ENCODE data around the gene CORO1C.
"Not testable (repeated sequence)": the region's sequence is repeated elsewhere in the genome, so short reads cannot be mapped to it uniquely, and the experiment has no call there.

CORO1C gene

DNA sequence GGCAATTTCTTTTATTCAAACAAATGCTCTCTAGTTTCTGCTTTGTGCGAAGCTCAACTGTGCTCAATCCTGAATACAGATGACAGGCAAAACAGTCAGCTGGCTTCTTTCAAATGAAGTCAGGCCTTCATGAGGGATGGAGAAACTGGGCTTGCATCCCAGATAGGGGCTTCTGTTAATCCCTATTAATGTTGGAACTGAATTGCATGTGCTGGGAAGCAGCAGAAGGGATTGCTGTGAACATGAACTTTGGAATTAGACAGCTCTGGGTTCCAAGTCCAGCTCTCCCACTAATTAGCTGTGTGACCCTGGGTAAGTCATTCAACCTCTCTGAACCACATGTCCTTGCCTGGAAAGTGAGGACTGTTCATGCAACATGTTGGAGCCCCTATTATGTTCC lies 21.1 kb upstream of the CORO1C start:
- H3K4me1 ChIP-seq (ENCODE audit: control insufficient read depth in 1 of 2, insufficient read depth in 2 of 2, low read length in 2 of 2), result peaks cover 0 to 3% of the 10 kb centered on the region in 2 experiments
- H2BK120ac ChIP-seq (ENCODE audit: insufficient read depth, low read length, poor library complexity), result no peak overlapping the region
- DNase-seq, result no peak
- no peak overlapping the region for H3K23ac ChIP-seq (ENCODE audit: low read length)
- H3K36me3 ChIP-seq (ENCODE audit: control insufficient read depth in 1 of 2, insufficient read depth in 2 of 2, low read length in 2 of 2), result no peaks in the 10 kb centered on the region
- H4K91ac ChIP-seq (ENCODE audit: low read depth, low read length), result no peak overlapping the region
- no peak overlapping the region for H4K12ac ChIP-seq (ENCODE audit: low read depth, low read length)
- H3K9ac ChIP-seq (ENCODE audit: low read length), result no peak overlapping the region
- no peak overlapping the region for H3K4me3 ChIP-seq (ENCODE audit: low read depth, low read length)
- peaks cover under 1% of the 10 kb centered on the region for H3K9me3 ChIP-seq (ENCODE audit: insufficient read depth, low read depth, low read length)
- whole genome bisulfite sequencing (ENCODE audit: extremely low coverage, insufficient coverage, insufficient read length), result no CpG with 5 or more reads among the region's 1 CpG
- H3K79me2 ChIP-seq (ENCODE audit: control insufficient read depth, insufficient read depth, low read length, poor library complexity), result no peaks in the 10 kb centered on the region
- H2AK5ac ChIP-seq (ENCODE audit: low read length), result no peak overlapping the region
- H3K79me1 ChIP-seq (ENCODE audit: low read length), result no peaks in the 10 kb centered on the region
- H2AFZ ChIP-seq (ENCODE audit: insufficient read depth, low read length, poor library complexity), result no peak overlapping the region
- H4K8ac ChIP-seq (ENCODE audit: low read depth, low read length), result no peak overlapping the region
- H3K18ac ChIP-seq (ENCODE audit: low read length), result no peak overlapping the region
- no peak overlapping the region for H3K4me2 ChIP-seq (ENCODE audit: low read length)
- no peak overlapping the region for H2BK12ac ChIP-seq (ENCODE audit: low read length)
- H3K4ac ChIP-seq (ENCODE audit: low read depth, low read length), result no peak overlapping the region
- H3K14ac ChIP-seq (ENCODE audit: low read length), result no peak overlapping the region
- H2BK5ac ChIP-seq (ENCODE audit: low read depth, low read length, poor library complexity), result no peak overlapping the region
- H3K27me3 ChIP-seq (ENCODE audit: insufficient read depth, low read length), result no peaks in the 10 kb centered on the region
- no peak overlapping the region for H3K27ac ChIP-seq (ENCODE audit: low read depth, low read length)

DNA sequence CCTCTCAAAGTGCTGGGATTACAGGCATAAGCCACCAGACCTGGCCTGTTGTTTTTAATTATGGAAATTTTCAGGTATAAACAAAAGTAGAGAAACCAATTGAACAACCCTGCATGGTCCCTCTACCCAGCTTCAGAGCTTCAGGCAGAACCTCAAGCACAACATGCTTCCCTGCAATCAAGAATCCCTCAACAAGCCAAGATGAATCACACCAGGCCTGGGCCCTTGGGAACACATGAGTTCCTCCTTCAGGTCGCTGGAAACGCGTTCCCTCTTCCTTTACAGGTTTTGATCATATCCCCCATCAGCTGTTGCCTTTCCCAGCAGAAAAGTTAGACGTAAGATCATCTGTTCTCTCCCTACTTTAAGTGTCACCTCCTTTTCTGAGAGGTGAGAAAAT lies 20.5 kb upstream of the CORO1C start:
- Histone ChIP-seq H3K9me3 (ENCODE audit: insufficient read depth, low read depth, low read length) (peaks cover 2% of the 10 kb centered on the region), H2BK5ac (ENCODE audit: low read depth, low read length, poor library complexity) (no peak overlapping the region), H2BK120ac (ENCODE audit: insufficient read depth, low read length, poor library complexity) (no peak overlapping the region), H2AFZ (ENCODE audit: insufficient read depth, low read length, poor library complexity) (no peak overlapping the region), H3K14ac (ENCODE audit: low read length) (no peak overlapping the region), H3K4me1 (ENCODE audit: control insufficient read depth in 1 of 2, insufficient read depth in 2 of 2, low read length in 2 of 2) (peaks cover 0 to 3% of the 10 kb centered on the region in 2 experiments), H2BK12ac (ENCODE audit: low read length) (no peak overlapping the region), H4K91ac (ENCODE audit: low read depth, low read length) (no peak overlapping the region), H4K8ac (ENCODE audit: low read depth, low read length) (no peak overlapping the region), H3K79me1 (ENCODE audit: low read length) (no peaks in the 10 kb centered on the region), H3K27me3 (ENCODE audit: insufficient read depth, low read length) (no peaks in the 10 kb centered on the region), H3K36me3 (ENCODE audit: control insufficient read depth in 1 of 2, insufficient read depth in 2 of 2, low read length in 2 of 2) (no peaks in the 10 kb centered on the region), H3K4me3 (ENCODE audit: low read depth, low read length) (no peak overlapping the region), H3K79me2 (ENCODE audit: control insufficient read depth, insufficient read depth, low read length, poor library complexity) (no peaks in the 10 kb centered on the region), H3K9ac (ENCODE audit: low read length) (no peak overlapping the region), H3K4ac (ENCODE audit: low read depth, low read length) (no peak overlapping the region), H3K27ac (ENCODE audit: low read depth, low read length) (no peak overlapping the region), H3K23ac (ENCODE audit: low read length) (no peak overlapping the region), H2AK5ac (ENCODE audit: low read length) (no peak overlapping the region), H3K18ac (ENCODE audit: low read length) (no peak overlapping the region), H3K4me2 (ENCODE audit: low read length) (no peak overlapping the region), H4K12ac (ENCODE audit: low read depth, low read length) (no peak overlapping the region)
- DNase-seq, result no peak
- WGBS (ENCODE audit: extremely low coverage, insufficient coverage, insufficient read length), result no CpG with 5 or more reads among the region's 4 CpGs

DNA sequence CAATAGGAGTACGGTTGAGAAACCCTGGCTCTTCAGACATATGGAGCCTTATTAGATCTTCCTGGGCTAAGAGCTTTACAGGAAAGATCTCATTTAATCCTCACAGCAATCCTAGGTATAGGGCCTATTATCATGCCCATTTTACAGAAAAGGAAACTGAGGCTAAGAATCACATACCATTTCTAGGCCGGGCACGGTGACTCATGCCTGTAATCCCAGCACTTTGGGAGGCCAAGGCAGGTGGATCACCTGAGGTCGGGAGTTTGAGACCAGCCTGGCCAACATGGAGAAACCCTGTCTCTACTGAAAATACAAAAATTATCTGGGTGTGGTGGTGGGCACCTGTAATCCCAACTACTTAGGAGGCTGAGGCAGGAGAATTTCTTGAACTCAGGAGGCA lies 19.7 kb upstream of the CORO1C start:
- not testable (repeated sequence) for H3K9ac ChIP-seq (ENCODE audit: low read length); H4K12ac ChIP-seq (ENCODE audit: low read depth, low read length); H3K36me3 ChIP-seq (ENCODE audit: control insufficient read depth in 1 of 2, insufficient read depth in 2 of 2, low read length in 2 of 2); H3K4me1 ChIP-seq (ENCODE audit: control insufficient read depth in 1 of 2, insufficient read depth in 2 of 2, low read length in 2 of 2); H3K79me1 ChIP-seq (ENCODE audit: low read length); H3K79me2 ChIP-seq (ENCODE audit: control insufficient read depth, insufficient read depth, low read length, poor library complexity); H2AK5ac ChIP-seq (ENCODE audit: low read length); H3K23ac ChIP-seq (ENCODE audit: low read length); H3K4me3 ChIP-seq (ENCODE audit: low read depth, low read length); H2BK120ac ChIP-seq (ENCODE audit: insufficient read depth, low read length, poor library complexity); H3K27ac ChIP-seq (ENCODE audit: low read depth, low read length); H3K18ac ChIP-seq (ENCODE audit: low read length); H3K14ac ChIP-seq (ENCODE audit: low read length); H4K8ac ChIP-seq (ENCODE audit: low read depth, low read length); H3K4ac ChIP-seq (ENCODE audit: low read depth, low read length); H3K9me3 ChIP-seq (ENCODE audit: insufficient read depth, low read depth, low read length); H4K91ac ChIP-seq (ENCODE audit: low read depth, low read length); H2BK12ac ChIP-seq (ENCODE audit: low read length); H2BK5ac ChIP-seq (ENCODE audit: low read depth, low read length, poor library complexity); DNase-seq; H3K27me3 ChIP-seq (ENCODE audit: insufficient read depth, low read length); H2AFZ ChIP-seq (ENCODE audit: insufficient read depth, low read length, poor library complexity); H3K4me2 ChIP-seq (ENCODE audit: low read length)
- WGBS (ENCODE audit: extremely low coverage, insufficient coverage, insufficient read length), result no CpG with 5 or more reads among the region's 4 CpGs

DNA sequence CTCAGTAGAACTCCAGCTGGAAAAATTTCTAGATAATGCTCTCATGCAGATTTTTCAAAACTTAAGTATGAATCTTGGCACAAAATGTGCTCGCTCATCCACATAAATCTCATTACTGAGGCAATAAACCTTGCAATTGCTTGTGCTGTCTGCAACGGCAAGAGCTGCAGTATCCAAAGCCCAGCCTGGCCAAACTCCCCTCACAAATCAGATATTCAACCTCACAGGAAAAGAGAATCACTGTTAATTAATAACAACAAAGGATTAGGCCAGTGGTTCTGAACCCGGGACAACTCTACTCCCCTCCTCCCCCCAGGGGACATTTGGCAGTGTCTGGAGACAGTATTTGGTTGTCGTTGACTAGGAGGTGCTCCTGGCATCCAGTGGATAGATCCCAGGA lies 19.2 kb upstream of the CORO1C start:
- Histone ChIP-seq H3K23ac (ENCODE audit: low read length) (no peak overlapping the region), H3K36me3 (ENCODE audit: control insufficient read depth in 1 of 2, insufficient read depth in 2 of 2, low read length in 2 of 2) (no peaks in the 10 kb centered on the region), H3K79me2 (ENCODE audit: control insufficient read depth, insufficient read depth, low read length, poor library complexity) (no peaks in the 10 kb centered on the region), H3K79me1 (ENCODE audit: low read length) (no peaks in the 10 kb centered on the region), H4K12ac (ENCODE audit: low read depth, low read length) (no peak overlapping the region), H2AK5ac (ENCODE audit: low read length) (no peak overlapping the region), H3K4ac (ENCODE audit: low read depth, low read length) (no peak overlapping the region), H4K8ac (ENCODE audit: low read depth, low read length) (no peak overlapping the region), H4K91ac (ENCODE audit: low read depth, low read length) (no peak overlapping the region), H3K4me2 (ENCODE audit: low read length) (no peak overlapping the region), H3K18ac (ENCODE audit: low read length) (no peak overlapping the region), H3K9me3 (ENCODE audit: insufficient read depth, low read depth, low read length) (peaks cover 3% of the 10 kb centered on the region), H2BK5ac (ENCODE audit: low read depth, low read length, poor library complexity) (no peak overlapping the region), H2BK12ac (ENCODE audit: low read length) (no peak overlapping the region), H3K9ac (ENCODE audit: low read length) (no peak overlapping the region), H2BK120ac (ENCODE audit: insufficient read depth, low read length, poor library complexity) (no peak overlapping the region), H3K14ac (ENCODE audit: low read length) (no peak overlapping the region), H3K27ac (ENCODE audit: low read depth, low read length) (no peak overlapping the region), H3K4me3 (ENCODE audit: low read depth, low read length) (no peak overlapping the region), H3K4me1 (ENCODE audit: control insufficient read depth in 1 of 2, insufficient read depth in 2 of 2, low read length in 2 of 2) (peaks cover 0 to 3% of the 10 kb centered on the region in 2 experiments), H3K27me3 (ENCODE audit: insufficient read depth, low read length) (no peaks in the 10 kb centered on the region), H2AFZ (ENCODE audit: insufficient read depth, low read length, poor library complexity) (no peak overlapping the region)
- no CpG with 5 or more reads among the region's 4 CpGs for WGBS (ENCODE audit: extremely low coverage, insufficient coverage, insufficient read length)
- DNase-seq, result no peak
